Body of pancreas (tissue), 4 donors: ENCODE results near the gene SCTR. TPM values are rescaled to one million over a fixed set of nuclear protein-coding genes. Genes with fewer than 3 reads are reported as not detected.

Experiments used
- ATAC-seq: fragments of 150-250 bp; one replicate; pipeline ENCODE4 v1.9.1; 2016
- DNase-seq, 4 donors: peaks; one replicate each; pipeline ENCODE4 v3.0.0-alpha.2; 2019
- H3K27ac ChIP-seq, 4 donors: fragments of 200-600 bp; sonication (generic); 1 replicate in 3 of 4; 2 replicates in 1 of 4; pipeline versions ENCODE4 v1.5.1 to v1.6.1; 2016 to 2019; ENCODE audit warnings: mild to moderate bottlenecking in 1 of 4, mixed read lengths in 1 of 4, moderate library complexity in 1 of 4
- H3K27me3 ChIP-seq, 2 donors: fragments of 200-600 bp; sonication (generic); one replicate each; pipeline ENCODE4 v1.6.0; 2016; ENCODE audit warnings: mild to moderate bottlenecking in 1 of 2
- H3K36me3 ChIP-seq, 2 donors: fragments of 200-600 bp; sonication (generic); replicated peaks in 1 of 2; 2 replicates each; pipeline ENCODE4 v1.5.1; 2016; ENCODE audit warnings: low read depth in 2 of 2; ENCODE audit not compliant: insufficient read depth in 1 of 2
- H3K4me1 ChIP-seq: fragments of 200-600 bp; sonication (generic); one replicate; pipeline ENCODE4 v1.6.0; 2016
- H3K4me3 ChIP-seq, 2 donors: fragments of 200-600 bp; sonication (generic); 1 replicate in 1 of 2; 2 replicates in 1 of 2; pipeline ENCODE4 v1.5.1; 2016 to 2019
- H3K9me3 ChIP-seq, 3 donors: fragments of 200-600 bp; sonication (generic); 1 replicate in 2 of 3; 2 replicates in 1 of 3; pipeline ENCODE4 v1.5.1; 2016
- CTCF ChIP-seq, 7 experiments: fragments of 450-650 bp in 4 of 7; fragments of 200-600 bp in 3 of 7; sonication (generic) in 3 of 7; IDR thresholded peaks; one replicate each; pipeline ENCODE4 v1.5.1; 2016 to 2019; ENCODE audit warnings: antibody characterized with exemption in 7 of 7
- POLR2A ChIP-seq, 3 donors: fragments of 450-650 bp; IDR thresholded peaks; one replicate each; pipeline ENCODE4 v1.6.1; 2016; ENCODE audit warnings: antibody characterized with exemption in 3 of 3, mild to moderate bottlenecking in 2 of 3
- WGBS, 2 donors: methylation state at CpG; one replicate each; pipeline ENCODE4 v1.1.5; 2017; 5-methylcytosine and 5-hydroxymethylcytosine counted together
- intact Hi-C: fragments of 100-400 bp; cut with DNase I; formaldehyde crosslinking; loops from one replicate; pipeline ENCODE4 v1.15.1; 2023
- total RNA-seq, 2 donors: library from RNA; depleted of rRNA; stranded (reverse); fragments of >200 nt; gene quantifications; one replicate each; pipeline ENCODE4 v1.1.0, GENCODE V29; 2016

SCTR gene
- total RNA-seq, 2 donors from 2014 or later: 69.0 to 183 TPM

GRCh38 chr2:119435953-119436297 is 88.4 kb downstream of the SCTR start:
- H3K9me3 ChIP-seq: no peaks in the 10 kb centered on the region
- WGBS, 2 donors: 51 to 57% methylated on average over 7 of the region's 7 CpGs
- intact Hi-C loops: no loop called here
- ATAC-seq: no peak
- no peak overlapping the region for H3K4me3 ChIP-seq
- H3K36me3 ChIP-seq: no peaks in the 10 kb centered on the region
- H3K27ac ChIP-seq: peak overlapping the region in 3 of 4 donors; percentile 81 to 84 (median 83)
- TF ChIP-seq POLR2A (IDR thresholded peaks at IDR 0.05) (no peak), CTCF (IDR thresholded peaks at IDR 0.05) (no peak)
- peaks cover 78% of the 10 kb centered on the region for H3K4me1 ChIP-seq
- no peaks in the 10 kb centered on the region for H3K27me3 ChIP-seq
- DNase-seq: no peak

GRCh38 chr2:119435081-119435952 is 89.0 kb downstream of the SCTR start:
- H3K36me3 ChIP-seq: no peaks in the 10 kb centered on the region
- TF ChIP-seq CTCF (IDR thresholded peaks at IDR 0.05): no peak
- TF ChIP-seq POLR2A (IDR thresholded peaks at IDR 0.05): peak in 1 of 3 donors; percentile 13
- intact Hi-C loops: no loop called here
- peaks cover 76% of the 10 kb centered on the region for H3K4me1 ChIP-seq
- H3K4me3 ChIP-seq: no peak overlapping the region
- no peak for DNase-seq
- H3K9me3 ChIP-seq: no peaks in the 10 kb centered on the region
- H3K27ac ChIP-seq: peak overlapping the region in 3 of 4 donors; percentile 81 to 84 (median 83)
- no peaks in the 10 kb centered on the region for H3K27me3 ChIP-seq
- 56 to 75% methylated on average over 6 of the region's 6 CpGs for WGBS, 2 donors
- ATAC-seq: no peak

- DNase-seq: no peak
- Histone ChIP-seq H3K27me3 (no peaks in the 10 kb centered on the region), H3K27ac (peak overlapping the region in 3 of 4 donors; percentile 81 to 84 (median 83)), H3K9me3 (no peaks in the 10 kb centered on the region), H3K36me3 (no peaks in the 10 kb centered on the region), H3K4me3 (no peak overlapping the region), H3K4me1 (peaks cover 72% of the 10 kb centered on the region)
- intact Hi-C loops: no loop called here
- no peak for TF ChIP-seq CTCF (IDR thresholded peaks at IDR 0.05)
- no peak for TF ChIP-seq POLR2A (IDR thresholded peaks at IDR 0.05)
- WGBS, 2 donors: 70 to 77% methylated on average over 6 of the region's 6 CpGs
- no peak for ATAC-seq
Observed at GRCh38 chr2:119434664-119435063, 89.6 kb downstream of the SCTR start.

GRCh38 chr2:119433636-119434327 is 90.5 kb downstream of the SCTR start:
- intact Hi-C loops: no loop called here
- no peak overlapping the region for H3K4me3 ChIP-seq
- TF ChIP-seq CTCF (IDR thresholded peaks at IDR 0.05) (no peak), POLR2A (IDR thresholded peaks at IDR 0.05) (no peak)
- 53 to 56% methylated on average over 10 of the region's 10 CpGs for WGBS, 2 donors
- no peaks in the 10 kb centered on the region for H3K36me3 ChIP-seq
- ATAC-seq: peak; percentile 12
- peak in 3 of 4 donors; percentile 49 to 54 (median 52) for DNase-seq
- H3K27ac ChIP-seq: peak overlapping the region; percentile 32 to 84 (median 82)
- H3K27me3 ChIP-seq: no peaks in the 10 kb centered on the region
- H3K9me3 ChIP-seq: no peaks in the 10 kb centered on the region
- peaks cover 67% of the 10 kb centered on the region for H3K4me1 ChIP-seq
